Fibroblast of lung (primary cell): ENCODE data around the gene EIF3B. TPM values are rescaled to one million over a fixed set of nuclear protein-coding genes. Genes with fewer than 3 reads are reported as not detected.

Experiments
- DNase-seq, 2 donors: peaks; one replicate each; pipeline versions ENCODE4 v3.0.0 to v3.0.0-alpha.2; 2010; ENCODE audit warnings: low read depth in 2 of 2
- H2AFZ ChIP-seq: 2 replicates; pipeline ENCODE4 v1.5.1; 2012; ENCODE audit warnings: low read length, control low read depth, inconsistent platforms
- H3K27ac ChIP-seq: 2 replicates; pipeline ENCODE4 v1.5.1; 2011; ENCODE audit warnings: low read length, control low read depth; ENCODE audit not compliant: insufficient read depth
- H3K27me3 ChIP-seq: 2 replicates; pipeline ENCODE4 v1.5.1; 2011; ENCODE audit warnings: mild to moderate bottlenecking, low read length; ENCODE audit not compliant: control insufficient read depth, insufficient read depth
- H3K36me3 ChIP-seq: 2 replicates; pipeline ENCODE4 v1.5.1; 2011; ENCODE audit warnings: low read length; ENCODE audit not compliant: control insufficient read depth, insufficient read depth
- H3K4me1 ChIP-seq: 2 replicates; pipeline ENCODE4 v1.5.1; 2011; ENCODE audit warnings: low read length; ENCODE audit not compliant: control insufficient read depth, insufficient read depth; ENCODE audit errors: extremely low read depth
- H3K4me2 ChIP-seq: 2 replicates; pipeline ENCODE4 v1.5.1; 2011; ENCODE audit warnings: low read length, control low read depth; ENCODE audit not compliant: insufficient read depth; ENCODE audit errors: extremely low read depth
- H3K4me3 ChIP-seq, 4 experiments: fragments of 200-600 bp in 1 of 4; sonication (generic) in 1 of 4; replicated peaks in 1 of 4; 2 replicates each; pipeline ENCODE4 v1.5.1; 2011 to 2016; ENCODE audit warnings: low read length in 4 of 4, low read depth in 3 of 4, mild to moderate bottlenecking in 3 of 4, control low read depth in 2 of 4, inconsistent platforms in 1 of 4, mixed read lengths in 1 of 4; ENCODE audit not compliant: insufficient read depth in 1 of 4; ENCODE audit errors: control extremely low read depth in 1 of 4
- H3K79me2 ChIP-seq: 2 replicates; pipeline ENCODE4 v1.5.1; 2012; ENCODE audit warnings: mild to moderate bottlenecking, low read length, inconsistent platforms; ENCODE audit not compliant: control insufficient read depth, insufficient read depth
- H3K9ac ChIP-seq: 2 replicates; pipeline ENCODE4 v1.5.1; 2011; ENCODE audit warnings: mild to moderate bottlenecking, low read length, control low read depth; ENCODE audit not compliant: insufficient read depth
- H3K9me3 ChIP-seq: 2 replicates; pipeline ENCODE4 v1.5.1; 2012; ENCODE audit warnings: low read depth, low read length; ENCODE audit not compliant: control insufficient read depth, insufficient read depth
- H4K20me1 ChIP-seq: 2 replicates; pipeline ENCODE4 v1.5.1; 2011; ENCODE audit warnings: low read length; ENCODE audit not compliant: control insufficient read depth, insufficient read depth; ENCODE audit errors: extremely low read depth
- EZH2 ChIP-seq: IDR thresholded peaks from 2 replicates; pipeline ENCODE4 v1.5.1; 2012; ENCODE audit warnings: low read length, control low read depth, mild to moderate bottlenecking; ENCODE audit errors: missing control alignments
- polyA plus RNA-seq, 2 donors: library from polyadenylated mRNA; depleted of rRNA in 1 of 2; stranded (reverse) in 1 of 2; unstranded in 1 of 2; fragments of >200 nt; gene quantifications; 2 replicates each; pipeline ENCODE4 v1.2.1, GENCODE V29; 2011 to 2012; ENCODE audit warnings: missing spikeins in 1 of 2
- total RNA-seq: library from RNA; depleted of rRNA; stranded (reverse); fragments of >200 nt; gene quantifications from 2 replicates; pipeline ENCODE4 v1.2.1, GENCODE V29; 2014
- TF ChIP-seq, protein P1 (sequence below), 2 donors: IDR thresholded peaks in 1 of 2; conservative IDR thresholded peaks in 1 of 2; 1 replicate in 1 of 2; 2 replicates in 1 of 2; pipeline ENCODE4 v1.5.1; 2011 to 2012; ENCODE audit warnings: low read length in 2 of 2, control low read depth in 1 of 2, inconsistent platforms in 1 of 2, low read depth in 1 of 2, mild to moderate bottlenecking in 1 of 2

The EIF3B gene
- total and polyA plus RNA-seq, 2 donors (not counting 1 experiment from before 2014, with no cell fraction given), result 92.8 to 133 TPM

DNA sequence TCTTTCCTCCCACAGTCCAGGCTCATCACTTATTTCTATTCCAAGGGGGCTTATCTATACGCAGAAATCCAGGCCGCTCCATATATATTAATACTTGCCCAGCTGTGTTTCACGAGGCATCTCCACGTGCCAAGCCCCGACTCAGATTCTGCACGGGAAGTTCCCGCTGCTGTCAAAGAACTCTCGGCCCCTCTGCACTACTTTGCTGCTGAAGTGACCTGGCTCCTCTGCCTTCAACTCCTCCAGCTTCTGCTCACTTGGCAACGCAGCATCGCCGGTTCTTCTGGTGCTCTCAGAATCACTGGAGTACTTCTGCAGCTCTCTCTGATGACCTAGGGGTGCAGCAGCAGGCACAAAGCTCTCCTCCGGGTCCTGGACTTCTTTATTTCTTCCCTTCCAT lies 39.1 kb downstream of the EIF3B start:
- Histone ChIP-seq H3K79me2 (no peaks in the 10 kb centered on the region), H3K9ac (no peak overlapping the region), H3K4me1 (no peaks in the 10 kb centered on the region), H3K27me3 (no peaks in the 10 kb centered on the region), H3K4me2 (no peak overlapping the region), H3K27ac (no peak overlapping the region), H3K9me3 (no peaks in the 10 kb centered on the region), H4K20me1 (no peaks in the 10 kb centered on the region), H3K36me3 (no peaks in the 10 kb centered on the region), H2AFZ (no peak overlapping the region), H3K4me3 (no peak overlapping the region)
- no peak for DNase-seq
- TF ChIP-seq EZH2, result no peak

DNA sequence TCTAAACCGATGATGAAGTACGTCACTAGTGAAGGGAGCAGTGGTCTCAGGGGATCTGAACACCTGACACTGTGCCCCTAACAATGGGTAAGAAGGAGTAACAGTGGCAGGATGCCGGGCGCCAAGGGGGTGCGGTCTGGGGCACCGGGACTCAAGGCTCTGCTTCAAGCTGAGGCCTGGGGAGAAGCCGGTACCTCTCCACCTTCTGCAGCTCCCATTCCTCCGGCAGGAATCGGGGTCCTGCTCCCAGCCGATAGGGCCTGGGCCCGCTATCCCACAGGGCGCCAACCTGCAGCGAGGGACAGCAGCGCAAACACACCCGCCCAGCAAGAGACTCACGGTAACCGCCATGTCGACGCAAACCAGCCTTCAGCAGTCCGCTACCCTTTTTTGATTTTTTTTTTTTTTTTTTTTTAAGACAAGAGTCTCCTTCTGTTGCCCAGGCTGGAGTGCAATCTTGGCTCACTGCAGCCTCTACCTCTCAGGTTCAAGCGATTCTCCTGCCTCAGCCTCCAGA lies 40.0 kb downstream of the EIF3B start:
- no peak for DNase-seq

DNA sequence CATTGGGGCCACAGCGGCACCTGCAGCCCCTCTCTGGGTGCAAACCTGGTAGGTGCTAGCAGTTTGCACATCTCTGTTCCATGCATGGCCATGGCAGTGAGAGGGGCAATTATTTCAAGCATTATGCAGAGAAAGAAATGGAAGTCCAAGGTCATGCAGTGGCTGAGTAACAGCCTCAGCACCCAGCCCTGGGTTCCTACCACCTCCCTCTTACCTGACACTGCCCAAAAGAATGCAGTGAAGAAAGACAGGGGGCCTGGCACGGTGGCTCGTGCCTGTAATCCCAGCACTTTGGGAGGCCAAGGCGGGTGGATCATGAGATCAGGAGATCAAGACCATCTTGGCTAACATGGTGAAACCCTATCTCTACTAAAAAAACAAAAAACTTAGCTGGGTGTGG lies 43.9 kb downstream of the EIF3B start:
- H4K20me1 ChIP-seq, result no peaks in the 10 kb centered on the region
- H3K9me3 ChIP-seq, result no peaks in the 10 kb centered on the region
- H3K27ac ChIP-seq, result no peak overlapping the region
- no peaks in the 10 kb centered on the region for H3K36me3 ChIP-seq
- H3K79me2 ChIP-seq, result no peaks in the 10 kb centered on the region
- no peaks in the 10 kb centered on the region for H3K27me3 ChIP-seq
- no peak for TF ChIP-seq EZH2
- TF ChIP-seq, protein P1, sequence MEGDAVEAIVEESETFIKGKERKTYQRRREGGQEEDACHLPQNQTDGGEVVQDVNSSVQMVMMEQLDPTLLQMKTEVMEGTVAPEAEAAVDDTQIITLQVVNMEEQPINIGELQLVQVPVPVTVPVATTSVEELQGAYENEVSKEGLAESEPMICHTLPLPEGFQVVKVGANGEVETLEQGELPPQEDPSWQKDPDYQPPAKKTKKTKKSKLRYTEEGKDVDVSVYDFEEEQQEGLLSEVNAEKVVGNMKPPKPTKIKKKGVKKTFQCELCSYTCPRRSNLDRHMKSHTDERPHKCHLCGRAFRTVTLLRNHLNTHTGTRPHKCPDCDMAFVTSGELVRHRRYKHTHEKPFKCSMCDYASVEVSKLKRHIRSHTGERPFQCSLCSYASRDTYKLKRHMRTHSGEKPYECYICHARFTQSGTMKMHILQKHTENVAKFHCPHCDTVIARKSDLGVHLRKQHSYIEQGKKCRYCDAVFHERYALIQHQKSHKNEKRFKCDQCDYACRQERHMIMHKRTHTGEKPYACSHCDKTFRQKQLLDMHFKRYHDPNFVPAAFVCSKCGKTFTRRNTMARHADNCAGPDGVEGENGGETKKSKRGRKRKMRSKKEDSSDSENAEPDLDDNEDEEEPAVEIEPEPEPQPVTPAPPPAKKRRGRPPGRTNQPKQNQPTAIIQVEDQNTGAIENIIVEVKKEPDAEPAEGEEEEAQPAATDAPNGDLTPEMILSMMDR (conservative IDR thresholded peaks at IDR 0.05 in 1 of 2, IDR thresholded peaks at IDR 0.05 in 1 of 2; ENCODE audit: low read depth in 1 of 2, low read length in 2 of 2), result no peak
- DNase-seq, result no peak
- H3K4me3 ChIP-seq, result no peak overlapping the region
- peaks cover 6% of the 10 kb centered on the region for H3K4me1 ChIP-seq
- no peak overlapping the region for H3K9ac ChIP-seq
- H2AFZ ChIP-seq, result no peak overlapping the region
- no peak overlapping the region for H3K4me2 ChIP-seq

More for the DNA sequence above, 40.0 kb downstream of the EIF3B start:
- no peak for TF ChIP-seq EZH2
- TF ChIP-seq, protein P1 (conservative IDR thresholded peaks at IDR 0.05 in 1 of 2, IDR thresholded peaks at IDR 0.05 in 1 of 2; ENCODE audit: low read depth in 1 of 2, low read length in 2 of 2), result no peak
- H2AFZ ChIP-seq, result no peak overlapping the region
- no peaks in the 10 kb centered on the region for H3K9me3 ChIP-seq
- H3K9ac ChIP-seq, result no peak overlapping the region
- H3K4me1 ChIP-seq, result no peaks in the 10 kb centered on the region
- H3K4me2 ChIP-seq, result no peak overlapping the region
- H3K27ac ChIP-seq, result no peak overlapping the region
- H3K4me3 ChIP-seq, result no peak overlapping the region
- H3K27me3 ChIP-seq, result no peaks in the 10 kb centered on the region
- H3K79me2 ChIP-seq, result no peaks in the 10 kb centered on the region
- H3K36me3 ChIP-seq, result no peaks in the 10 kb centered on the region
- no peaks in the 10 kb centered on the region for H4K20me1 ChIP-seq
